LNCAP (cell line): Measurements from ENCODE around the gene DMD.

Experiments used
- CTCF ChIP-seq: fragments of 450-650 bp; IDR thresholded peaks from 2 replicates; pipeline ENCODE4 v1.5.1; 2017; ENCODE audit warnings: mild to moderate bottlenecking

Gene DMD

GRCh38 chrX:31555506-31555905, 1655.8 kb downstream of the DMD start:
- no peak for TF ChIP-seq CTCF

GRCh38 chrX:31551913-31552312, 1659.4 kb downstream of the DMD start:
- no peak for TF ChIP-seq CTCF

- no peak for TF ChIP-seq CTCF
Observed at GRCh38 chrX:31550158-31550557, 1661.2 kb downstream of the DMD start.

- no peak for TF ChIP-seq CTCF
Observed at GRCh38 chrX:31547816-31548215, 1663.5 kb downstream of the DMD start.

- TF ChIP-seq CTCF: no peak
Observed at GRCh38 chrX:31547416-31547815, 1663.9 kb downstream of the DMD start.

- TF ChIP-seq CTCF: no peak
Observed at GRCh38 chrX:31546126-31546525, 1665.2 kb downstream of the DMD start.

GRCh38 chrX:31545726-31546125, 1665.6 kb downstream of the DMD start:
- no peak for TF ChIP-seq CTCF

- no peak for TF ChIP-seq CTCF
Observed at GRCh38 chrX:31545191-31545590, 1666.2 kb downstream of the DMD start.
